Natural killer cell (primary cell): ENCODE measurements around the gene LPAR1. TPM values are rescaled to one million over a fixed set of nuclear protein-coding genes. Genes with fewer than 3 reads are reported as not detected.

Experiments
- ATAC-seq, 3 donors: fragments of 150-1000 bp in 2 of 3; fragments of 200-7000 bp in 1 of 3; cut with Tn5 transposase; 1 replicate in 1 of 3; 2 replicates in 2 of 3; pipeline ENCODE4 v1.10.0; 2021; ENCODE audit warnings: mild to moderate bottlenecking in 2 of 3, moderate library complexity in 2 of 3
- DNase-seq, 2 donors: peaks; one replicate each; pipeline versions ENCODE4 v3.0.0 to v3.0.0-alpha.2; 2013 to 2021; ENCODE audit warnings: mixed read lengths in 1 of 2
- H3K27ac ChIP-seq: one replicate; pipeline ENCODE4 v1.5.1; 2013; ENCODE audit warnings: mild to moderate bottlenecking, low read length
- H3K27me3 ChIP-seq: one replicate; pipeline ENCODE4 v1.6.1; 2013; ENCODE audit warnings: low read length; ENCODE audit not compliant: control insufficient read depth, insufficient read depth
- H3K36me3 ChIP-seq: one replicate; pipeline ENCODE4 v1.6.1; 2013; ENCODE audit warnings: low read length; ENCODE audit not compliant: control insufficient read depth, insufficient read depth
- H3K4me1 ChIP-seq: one replicate; pipeline ENCODE4 v1.6.1; 2013; ENCODE audit warnings: low read length; ENCODE audit not compliant: control insufficient read depth, insufficient read depth
- H3K4me3 ChIP-seq: one replicate; pipeline ENCODE4 v1.5.1; 2013; ENCODE audit warnings: low read length
- H3K9me3 ChIP-seq: one replicate; pipeline ENCODE4 v1.6.1; 2013; ENCODE audit warnings: low read length; ENCODE audit not compliant: control insufficient read depth, insufficient read depth
- H3K27ac Mint-ChIP-seq, 2 donors: one replicate each; pipeline ENCODE4 v1.8.0; 2022; ENCODE audit warnings: mild to moderate bottlenecking in 2 of 2, mixed read lengths in 2 of 2, moderate library complexity in 1 of 2
- H3K27me3 Mint-ChIP-seq, 2 donors: one replicate each; pipeline ENCODE4 v1.8.0; 2022; ENCODE audit warnings: low read depth in 2 of 2, mixed read lengths in 2 of 2
- H3K36me3 Mint-ChIP-seq: one replicate; pipeline ENCODE4 v1.8.0; 2022; ENCODE audit warnings: mixed read lengths
- H3K4me1 Mint-ChIP-seq, 2 donors: one replicate each; pipeline ENCODE4 v1.8.0; 2022; ENCODE audit warnings: mixed read lengths in 2 of 2
- H3K4me3 Mint-ChIP-seq: one replicate; pipeline ENCODE4 v1.8.0; 2022; ENCODE audit warnings: mild to moderate bottlenecking, moderate library complexity, mixed read lengths
- H3K9me3 Mint-ChIP-seq, 2 donors: one replicate each; pipeline ENCODE4 v1.8.0; 2022; ENCODE audit warnings: mixed read lengths in 2 of 2
- WGBS: methylation state at CpG from one replicate; pipeline ENCODE4 v1.1.7; 2013; ENCODE audit warnings: missing lambda C conversion rate; ENCODE audit not compliant: insufficient coverage; 5-methylcytosine and 5-hydroxymethylcytosine counted together
- intact Hi-C: fragments of 100-400 bp; cut with micrococcal nuclease; formaldehyde crosslinking; loops from one replicate; pipeline ENCODE4 v1.14.2; 2022
- total RNA-seq, 4 donors: library from RNA; stranded (reverse); fragments of 120-200 nt in 1 of 4; gene quantifications; one replicate each; pipeline versions ENCODE4 v1.2.3 to v1.2.4, GENCODE V29; 2013 to 2022
- TF ChIP-seq, protein P1 (sequence below): fragments of 200-600 bp; IDR thresholded peaks from one replicate; pipeline ENCODE4 v1.8.0; 2022; ENCODE audit warnings: antibody characterized with exemption

LPAR1 gene
- total RNA-seq, 3 donors from 2014 or later (not counting 1 experiment from before 2014, with no cell fraction given) = 0.48 to 0.50 TPM; not detected in 1

DNA sequence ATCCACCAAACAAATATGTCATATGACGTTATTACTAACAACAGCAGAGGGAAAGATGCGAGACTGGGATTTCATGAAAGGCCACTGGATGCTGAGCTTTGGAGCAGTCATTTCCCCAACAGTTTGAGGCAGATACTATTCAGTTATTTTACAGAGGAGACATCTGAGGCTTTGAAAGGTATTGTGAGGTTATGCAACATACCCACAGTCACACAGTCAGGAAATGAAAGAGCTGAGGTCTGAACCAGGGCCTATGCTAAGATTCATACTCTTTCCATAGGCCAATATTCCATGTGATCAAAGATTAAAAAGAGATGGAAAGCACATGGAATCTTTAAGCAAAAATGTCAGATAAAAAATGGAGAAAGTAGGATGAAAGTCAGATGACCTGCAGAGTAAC lies 63.0 kb downstream of the LPAR1 start:
- Histone ChIP-seq H3K27me3 (no peaks in the 10 kb centered on the region), H3K36me3 (no peaks in the 10 kb centered on the region), H3K4me3 (no peak overlapping the region), H3K4me1 (no peaks in the 10 kb centered on the region), H3K27ac (no peak overlapping the region), H3K9me3 (no peaks in the 10 kb centered on the region)
- intact Hi-C loops = no loop called here
- H3K4me3 Mint-ChIP-seq = no peak overlapping the region
- no peak for ATAC-seq
- H3K9me3 Mint-ChIP-seq = peaks cover 7 to 11% of the 10 kb centered on the region in 2 donors
- WGBS = 70% methylated on average over 2 of the region's 2 CpGs
- no peaks in the 10 kb centered on the region for H3K4me1 Mint-ChIP-seq
- no peaks in the 10 kb centered on the region for H3K36me3 Mint-ChIP-seq
- DNase-seq = no peak
- H3K27me3 Mint-ChIP-seq = no peaks in the 10 kb centered on the region
- no peak overlapping the region for H3K27ac Mint-ChIP-seq
- TF ChIP-seq, protein P1, sequence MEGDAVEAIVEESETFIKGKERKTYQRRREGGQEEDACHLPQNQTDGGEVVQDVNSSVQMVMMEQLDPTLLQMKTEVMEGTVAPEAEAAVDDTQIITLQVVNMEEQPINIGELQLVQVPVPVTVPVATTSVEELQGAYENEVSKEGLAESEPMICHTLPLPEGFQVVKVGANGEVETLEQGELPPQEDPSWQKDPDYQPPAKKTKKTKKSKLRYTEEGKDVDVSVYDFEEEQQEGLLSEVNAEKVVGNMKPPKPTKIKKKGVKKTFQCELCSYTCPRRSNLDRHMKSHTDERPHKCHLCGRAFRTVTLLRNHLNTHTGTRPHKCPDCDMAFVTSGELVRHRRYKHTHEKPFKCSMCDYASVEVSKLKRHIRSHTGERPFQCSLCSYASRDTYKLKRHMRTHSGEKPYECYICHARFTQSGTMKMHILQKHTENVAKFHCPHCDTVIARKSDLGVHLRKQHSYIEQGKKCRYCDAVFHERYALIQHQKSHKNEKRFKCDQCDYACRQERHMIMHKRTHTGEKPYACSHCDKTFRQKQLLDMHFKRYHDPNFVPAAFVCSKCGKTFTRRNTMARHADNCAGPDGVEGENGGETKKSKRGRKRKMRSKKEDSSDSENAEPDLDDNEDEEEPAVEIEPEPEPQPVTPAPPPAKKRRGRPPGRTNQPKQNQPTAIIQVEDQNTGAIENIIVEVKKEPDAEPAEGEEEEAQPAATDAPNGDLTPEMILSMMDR = no peak

DNA sequence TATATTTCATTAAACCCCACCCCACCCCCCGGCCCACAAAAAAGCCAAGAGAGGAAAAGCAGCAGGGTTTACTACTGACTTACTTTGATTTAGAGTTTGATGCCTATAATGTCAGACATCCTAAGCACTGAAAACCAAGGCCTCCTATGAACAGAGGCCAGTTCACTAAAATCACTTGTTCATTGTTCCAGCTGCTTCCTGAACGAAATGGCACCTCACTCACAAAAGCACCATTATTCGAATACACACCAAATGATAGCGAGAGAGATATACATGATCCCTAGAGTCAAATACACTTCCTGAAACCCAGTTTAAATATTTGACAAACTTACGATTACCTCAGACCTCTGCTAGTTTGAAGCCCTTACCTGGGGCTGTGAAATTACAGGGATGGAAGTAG lies 66.6 kb downstream of the LPAR1 start:
- Mint-ChIP-seq H3K27ac (no peak overlapping the region), H3K27me3 (no peaks in the 10 kb centered on the region), H3K4me1 (no peaks in the 10 kb centered on the region), H3K4me3 (no peak overlapping the region), H3K36me3 (no peaks in the 10 kb centered on the region), H3K9me3 (peaks cover 3 to 5% of the 10 kb centered on the region in 2 donors)
- DNase-seq = no peak
- ATAC-seq = no peak
- H3K36me3 ChIP-seq = no peaks in the 10 kb centered on the region
- H3K4me3 ChIP-seq = no peak overlapping the region
- H3K27me3 ChIP-seq = no peaks in the 10 kb centered on the region
- 95% methylated on average over 5 of the region's 5 CpGs for WGBS
- H3K9me3 ChIP-seq = no peaks in the 10 kb centered on the region
- no peaks in the 10 kb centered on the region for H3K4me1 ChIP-seq
- H3K27ac ChIP-seq = no peak overlapping the region
- TF ChIP-seq, protein P1 = no peak
- intact Hi-C loops = no loop called here

DNA sequence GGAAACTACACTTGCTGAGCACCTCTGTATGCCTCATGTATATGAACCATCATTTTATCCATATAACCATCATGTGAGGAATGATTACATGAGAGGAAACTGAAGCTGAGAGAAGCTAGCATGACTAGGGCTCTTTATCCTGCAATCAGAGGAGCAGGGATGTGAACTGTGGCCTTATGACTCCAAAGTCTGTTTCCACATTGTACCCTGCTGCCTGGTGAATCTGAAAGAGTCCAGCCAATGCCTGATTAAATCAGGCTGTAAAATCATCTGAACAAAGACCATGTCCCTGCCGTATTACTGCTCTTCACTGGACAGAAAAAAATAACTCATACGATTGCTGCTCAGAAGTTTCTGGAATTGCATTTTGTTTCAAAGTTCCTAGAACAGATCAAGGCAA lies 67.0 kb downstream of the LPAR1 start:
- no peak for DNase-seq
- no peaks in the 10 kb centered on the region for H3K27me3 ChIP-seq
- no peak for ATAC-seq
- no peaks in the 10 kb centered on the region for H3K4me1 Mint-ChIP-seq
- no peak overlapping the region for H3K4me3 ChIP-seq
- no peak overlapping the region for H3K27ac ChIP-seq
- intact Hi-C loops = no loop called here
- no peaks in the 10 kb centered on the region for H3K36me3 ChIP-seq
- no peaks in the 10 kb centered on the region for H3K27me3 Mint-ChIP-seq
- H3K36me3 Mint-ChIP-seq = no peaks in the 10 kb centered on the region
- TF ChIP-seq, protein P1 = no peak
- 90% methylated on average over 2 of the region's 2 CpGs for WGBS
- no peak overlapping the region for H3K27ac Mint-ChIP-seq
- peaks cover 0 to 2% of the 10 kb centered on the region in 2 donors for H3K9me3 Mint-ChIP-seq
- no peaks in the 10 kb centered on the region for H3K4me1 ChIP-seq
- no peaks in the 10 kb centered on the region for H3K9me3 ChIP-seq
- no peak overlapping the region for H3K4me3 Mint-ChIP-seq

DNA sequence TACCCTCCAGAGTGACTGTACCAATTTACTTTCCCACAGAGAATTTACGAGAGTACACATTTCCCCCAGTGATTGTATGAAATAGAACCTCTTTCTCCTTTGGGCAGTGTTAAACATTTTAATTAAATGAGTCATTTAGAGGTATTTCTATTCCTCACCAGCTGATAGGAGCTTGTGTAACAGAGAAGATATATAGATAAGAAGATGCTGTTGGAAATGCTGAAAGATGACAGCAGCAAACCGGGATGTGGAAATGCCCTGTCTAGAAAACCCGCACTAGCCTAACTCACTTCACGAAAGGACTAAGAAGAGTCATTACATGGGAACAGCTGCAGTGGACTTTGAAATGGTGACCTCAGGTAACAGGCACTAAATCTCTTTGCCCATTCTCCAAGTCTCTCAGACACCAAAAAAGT lies 68.3 kb downstream of the LPAR1 start:
- Mint-ChIP-seq H3K27ac (no peak overlapping the region), H3K4me3 (no peak overlapping the region), H3K9me3 (peaks cover 0 to 2% of the 10 kb centered on the region in 2 donors), H3K36me3 (no peaks in the 10 kb centered on the region), H3K4me1 (no peaks in the 10 kb centered on the region), H3K27me3 (no peaks in the 10 kb centered on the region)
- Histone ChIP-seq H3K9me3 (no peaks in the 10 kb centered on the region), H3K27ac (no peak overlapping the region), H3K27me3 (no peaks in the 10 kb centered on the region), H3K4me3 (no peak overlapping the region), H3K4me1 (no peaks in the 10 kb centered on the region), H3K36me3 (no peaks in the 10 kb centered on the region)
- ATAC-seq (no peak), DNase-seq (no peak)
- intact Hi-C loops = no loop called here
- WGBS = 100% methylated on average over 3 of the region's 4 CpGs
- TF ChIP-seq, protein P1 = no peak
